CD4-positive, alpha-beta T cell treated with Interleukin-10 for 1 hour (primary cell): ENCODE results near the gene RBL2.
"Not testable (repeated sequence)": the region's sequence is repeated elsewhere in the genome, so short reads cannot be mapped to it uniquely, and the experiment has no call there.

Experiments
- DNase-seq: peaks from one replicate; pipeline ENCODE4 v3.0.0-alpha.2; 2020

The RBL2 gene

GRCh38 chr16:53506254-53506653, 72.0 kb downstream of the RBL2 start:
- no peak for DNase-seq

- no peak for DNase-seq
Measured at GRCh38 chr16:53507464-53508179, 73.4 kb downstream of the RBL2 start.

GRCh38 chr16:53509906-53510703, 75.8 kb downstream of the RBL2 start:
- DNase-seq, result peak; percentile 68

- no peak for DNase-seq
Measured at GRCh38 chr16:53510704-53511070, 76.4 kb downstream of the RBL2 start.

GRCh38 chr16:53511084-53511402, 76.8 kb downstream of the RBL2 start:
- no peak for DNase-seq

GRCh38 chr16:53511403-53512280, 77.4 kb downstream of the RBL2 start:
- no peak for DNase-seq

- not testable (repeated sequence) for DNase-seq
Measured at GRCh38 chr16:53512795-53513194, 78.5 kb downstream of the RBL2 start.

GRCh38 chr16:53515259-53515658, 81.0 kb downstream of the RBL2 start:
- no peak for DNase-seq

GRCh38 chr16:53515811-53516210, 81.5 kb downstream of the RBL2 start:
- no peak for DNase-seq

- no peak for DNase-seq
Measured at GRCh38 chr16:53517851-53518250, 83.6 kb downstream of the RBL2 start.

GRCh38 chr16:53518550-53519416, 84.5 kb downstream of the RBL2 start:
- DNase-seq, result peak; percentile 87

GRCh38 chr16:53519417-53520091, 85.3 kb downstream of the RBL2 start:
- DNase-seq, result peak; percentile 34

- no peak for DNase-seq
Measured at GRCh38 chr16:53523126-53523804, 89.0 kb downstream of the RBL2 start.

- DNase-seq, result no peak
Measured at GRCh38 chr16:53523971-53524548, 89.8 kb downstream of the RBL2 start.

- no peak for DNase-seq
Measured at GRCh38 chr16:53528797-53529196, 94.5 kb downstream of the RBL2 start.

GRCh38 chr16:53529513-53529912, 95.2 kb downstream of the RBL2 start:
- no peak for DNase-seq

- DNase-seq, result no peak
Measured at GRCh38 chr16:53530046-53530445, 95.8 kb downstream of the RBL2 start.

- no peak for DNase-seq
Measured at GRCh38 chr16:53530741-53531140, 96.5 kb downstream of the RBL2 start.

GRCh38 chr16:53534206-53534605, 99.9 kb downstream of the RBL2 start:
- no peak for DNase-seq

GRCh38 chr16:53537626-53538025, 103.4 kb downstream of the RBL2 start:
- peak; percentile 28 for DNase-seq

- DNase-seq, result not testable (repeated sequence)
Measured at GRCh38 chr16:53539346-53539745, 105.1 kb downstream of the RBL2 start.
